GM18508 (cell line): ENCODE results near the gene DRICH1.
"Not testable (repeated sequence)": the region's sequence is repeated elsewhere in the genome, so short reads cannot be mapped to it uniquely, and the experiment has no call there.

ENCODE experiments used
- ATAC-seq: cut with Tn5 transposase; IDR thresholded peaks from one replicate; pipeline ENCODE4 v1.9.1; 2021; ENCODE audit warnings: moderate number of reproducible peaks; ENCODE audit not compliant: insufficient read depth, unreplicated experiment

DRICH1 gene

GRCh38 chr22:23573106-23573505, 59.0 kb downstream of the DRICH1 start:
- not testable (repeated sequence) for ATAC-seq

DNA sequence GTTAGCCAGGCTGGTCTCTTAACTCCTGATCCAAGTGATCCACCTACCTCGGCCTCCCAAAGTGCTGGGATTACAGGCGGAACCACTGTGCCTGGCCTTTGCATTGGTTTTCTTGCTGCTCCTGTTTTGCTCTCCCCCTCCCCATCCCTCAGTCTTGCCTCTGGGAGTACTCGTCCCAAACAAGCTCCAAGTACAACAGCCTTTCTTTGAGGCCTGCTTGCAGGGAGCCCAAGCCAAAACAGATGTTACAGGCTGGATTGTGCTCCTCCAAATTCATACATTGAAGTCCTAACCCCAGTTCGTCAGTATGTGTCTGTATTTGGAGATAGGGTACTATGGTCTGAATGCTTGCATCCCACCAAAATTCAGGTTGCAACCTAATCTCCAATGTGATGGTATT, 60.6 kb downstream of the DRICH1 start:
- no peak for ATAC-seq

DNA sequence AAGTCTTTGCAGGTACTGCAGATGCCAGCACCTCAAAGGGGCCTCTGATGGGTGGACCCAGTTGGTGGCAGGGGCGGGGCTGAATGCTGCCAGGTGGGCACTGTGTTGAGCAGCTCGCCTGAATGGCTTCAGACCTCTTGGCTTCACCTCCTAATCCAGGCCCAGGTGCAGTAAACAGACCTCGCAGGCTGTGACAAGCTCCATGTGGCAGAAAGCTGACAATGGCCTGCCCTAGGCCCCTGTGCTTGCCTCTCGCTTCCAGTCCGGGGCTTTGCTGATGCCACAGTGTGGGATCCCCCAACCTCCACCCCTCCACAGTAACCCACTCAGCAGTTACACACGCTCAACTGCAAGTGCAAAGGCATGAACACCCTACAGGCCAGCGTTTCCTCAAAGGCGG, 61.4 kb downstream of the DRICH1 start:
- ATAC-seq, result no peak

DNA sequence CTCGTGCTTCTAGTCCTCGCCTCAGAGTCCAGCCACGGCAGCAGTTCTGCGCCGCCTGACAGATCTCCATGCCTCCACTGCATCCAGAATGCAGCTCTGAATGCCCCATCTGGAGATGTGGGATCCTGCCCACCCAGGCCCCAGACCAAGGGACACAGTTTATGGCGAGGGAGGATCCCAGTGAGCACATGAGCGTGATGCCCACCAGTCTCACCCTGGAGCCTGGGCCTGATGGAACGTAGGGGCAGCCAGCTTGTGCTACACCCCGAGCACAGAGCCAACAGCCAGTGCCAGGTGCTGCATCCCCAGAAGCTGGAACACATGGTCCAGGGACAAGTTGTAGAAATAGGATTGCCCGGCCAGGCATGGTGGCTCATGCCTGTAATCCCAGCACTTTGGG, 62.4 kb downstream of the DRICH1 start:
- no peak for ATAC-seq

DNA sequence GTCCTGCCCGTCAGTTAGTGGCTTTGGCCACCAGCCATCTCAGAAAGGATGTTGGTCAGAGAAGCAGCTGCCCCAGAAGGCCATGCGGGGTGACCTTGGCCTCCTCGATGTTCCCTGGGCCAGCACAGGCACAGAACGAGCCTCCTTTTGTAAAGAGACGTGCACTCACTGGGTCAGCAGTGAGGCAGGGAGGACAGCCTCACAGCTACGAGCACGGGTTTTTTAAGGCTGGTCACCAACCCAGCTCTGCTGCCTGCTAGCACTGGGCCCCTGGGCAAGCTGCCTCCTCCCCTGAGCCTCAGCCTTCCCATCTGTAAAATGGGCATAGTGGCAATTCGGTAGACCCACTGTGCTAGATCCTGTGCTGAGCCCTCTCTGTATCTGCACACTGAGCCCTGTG, 62.8 kb downstream of the DRICH1 start:
- ATAC-seq, result no peak

DNA sequence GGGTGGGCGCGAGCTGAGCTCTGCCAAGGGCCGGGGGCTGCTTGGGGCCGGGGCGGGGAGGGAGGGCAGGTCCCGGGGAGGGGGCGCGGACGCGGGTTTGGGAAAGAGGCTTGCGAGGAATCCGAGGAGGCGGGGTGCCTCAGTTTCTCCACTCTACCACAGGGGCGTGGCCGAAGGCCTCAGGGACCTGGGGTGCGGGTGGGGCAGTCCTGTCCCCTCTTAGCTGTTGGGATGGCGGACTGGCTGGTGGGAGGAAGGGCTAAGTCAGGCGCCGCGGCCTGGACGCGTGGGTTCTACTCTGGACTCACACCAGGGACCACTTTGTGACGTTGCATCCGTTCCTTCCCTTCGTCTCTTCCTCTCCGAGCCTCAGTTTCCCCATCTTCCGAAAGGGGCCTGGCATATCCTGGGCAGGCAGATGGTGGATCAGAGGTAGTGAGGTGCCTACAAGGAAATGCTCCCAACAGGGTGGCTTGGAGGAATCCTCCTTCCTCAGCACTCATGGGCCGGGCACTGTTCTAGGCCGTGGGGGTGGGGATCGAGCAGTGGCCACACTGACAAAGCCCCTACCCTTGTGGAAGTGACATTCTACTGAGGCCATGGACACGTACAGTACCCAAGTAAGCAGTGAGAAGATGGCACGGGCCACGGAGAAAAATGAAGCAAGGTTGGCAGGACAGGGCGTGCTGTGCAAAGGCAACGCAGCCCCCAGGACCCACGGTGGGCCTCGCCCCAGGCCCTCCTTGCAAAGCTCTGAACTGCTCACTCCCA, 65.2 kb downstream of the DRICH1 start:
- no peak for ATAC-seq

GRCh38 chr22:23565915-23566704, 66.0 kb downstream of the DRICH1 start:
- no peak for ATAC-seq

DNA sequence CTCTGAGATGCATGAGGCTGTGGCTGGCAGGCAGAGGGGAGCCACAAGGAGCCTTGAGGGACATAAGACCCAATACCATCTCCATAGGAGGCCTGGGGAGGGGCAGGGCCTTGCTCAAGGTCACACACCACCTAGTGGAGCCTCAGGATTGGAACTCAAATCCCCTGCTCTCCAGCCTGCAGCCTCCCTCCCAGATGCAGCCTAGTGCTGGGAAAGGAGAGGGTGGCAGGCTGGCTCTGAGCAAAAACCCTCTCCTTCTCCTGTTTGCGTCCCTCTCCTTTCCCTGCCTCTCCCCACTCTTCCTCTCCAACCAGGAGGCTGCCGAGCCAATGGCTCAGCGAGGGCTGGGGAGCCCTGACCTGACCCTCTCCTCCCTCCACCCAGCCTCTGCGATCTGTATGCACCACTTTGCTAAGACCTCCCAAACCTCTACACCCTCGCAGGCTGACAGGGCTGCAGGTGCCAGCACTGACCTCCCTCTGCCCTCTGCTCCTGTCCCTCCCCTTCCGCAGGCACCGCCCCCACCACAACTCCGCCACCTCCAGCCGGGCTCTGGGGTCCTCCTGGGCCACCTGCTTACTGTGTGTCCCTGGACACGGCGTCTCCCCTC, 66.7 kb downstream of the DRICH1 start:
- ATAC-seq, result no peak

- ATAC-seq, result no peak
Measured at GRCh38 chr22:23564276-23564675, 67.8 kb downstream of the DRICH1 start.

GRCh38 chr22:23563111-23563510, 69.0 kb downstream of the DRICH1 start:
- ATAC-seq, result no peak

GRCh38 chr22:23562186-23562585, 69.9 kb downstream of the DRICH1 start:
- ATAC-seq, result no peak

- not testable (repeated sequence) for ATAC-seq
Measured at GRCh38 chr22:23561025-23561510, 71.1 kb downstream of the DRICH1 start.

DNA sequence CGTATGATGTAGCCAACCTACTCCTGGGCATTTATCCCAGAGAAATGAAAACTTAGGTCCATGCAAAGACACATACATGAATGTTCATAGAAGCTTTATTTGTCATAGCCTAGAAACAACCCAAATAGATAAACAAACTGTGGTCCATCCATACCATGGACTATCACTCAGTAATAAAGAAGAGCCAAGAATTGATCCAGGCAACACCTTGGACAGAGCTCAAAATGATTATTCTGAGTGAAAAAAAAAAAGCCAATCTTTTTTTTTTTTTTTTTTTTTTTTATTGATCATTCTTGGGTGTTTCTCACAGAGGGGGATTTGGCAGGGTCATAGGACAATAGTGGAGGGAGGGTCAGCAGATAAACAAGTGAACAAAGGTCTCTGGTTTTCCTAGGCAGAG, 71.9 kb downstream of the DRICH1 start:
- not testable (repeated sequence) for ATAC-seq
